ENCODE data around the gene ZFP62.
"Not testable (repeated sequence)": the region's sequence is repeated elsewhere in the genome, so short reads cannot be mapped to it uniquely, and the experiment has no call there.

ZFP62 gene

GRCh38 chr5:180830253-180831138 lies 30.6 kb downstream of the ZFP62 start:
- peak; percentile 63 for DNase-seq (ENCODE audit: low read depth)

GRCh38 chr5:180829726-180830125 lies 31.4 kb downstream of the ZFP62 start:
- DNase-seq (ENCODE audit: low read depth): no peak

- DNase-seq (ENCODE audit: low read depth): not testable (repeated sequence)
Measured at GRCh38 chr5:180828756-180829531, 32.1 kb downstream of the ZFP62 start.

- DNase-seq (ENCODE audit: low read depth): not testable (repeated sequence)
Measured at GRCh38 chr5:180827374-180827773, 33.7 kb downstream of the ZFP62 start.

DNA sequence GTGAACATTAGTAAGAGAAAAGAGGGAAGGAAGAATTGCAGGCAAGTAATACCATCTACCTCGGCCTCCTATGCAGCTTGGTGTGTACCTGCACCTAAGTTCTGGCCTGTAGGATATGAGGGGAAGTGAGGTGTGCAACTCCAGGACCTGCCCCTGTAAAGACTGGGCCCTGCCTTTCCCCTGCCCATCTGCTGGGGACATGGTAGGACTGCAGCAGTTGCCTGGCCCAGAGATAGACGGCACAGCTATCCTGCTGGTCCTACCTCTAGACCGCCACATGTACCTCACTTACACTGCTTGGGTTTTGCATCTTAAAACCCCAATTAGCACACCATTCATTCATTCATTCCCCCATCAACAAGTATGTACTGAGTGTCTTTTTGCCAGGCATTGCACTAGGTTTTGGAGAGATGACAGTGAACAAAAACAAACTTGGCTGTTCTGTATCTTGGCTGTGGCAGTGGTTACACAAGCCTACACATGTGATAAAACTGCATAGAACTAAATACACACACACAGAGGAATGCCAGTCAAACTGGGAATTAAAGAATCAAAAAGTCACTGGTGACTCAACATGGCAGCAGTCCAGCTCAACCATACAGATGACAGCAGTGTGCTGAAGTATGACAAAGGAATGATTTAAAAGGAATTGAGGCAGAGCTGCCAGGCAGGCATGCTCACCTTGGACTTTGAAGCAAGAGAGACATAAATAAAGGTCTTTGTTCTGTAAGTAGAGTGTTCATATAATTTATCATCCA lies 35.1 kb downstream of the ZFP62 start:
- no peak for DNase-seq (ENCODE audit: low read depth)

DNA sequence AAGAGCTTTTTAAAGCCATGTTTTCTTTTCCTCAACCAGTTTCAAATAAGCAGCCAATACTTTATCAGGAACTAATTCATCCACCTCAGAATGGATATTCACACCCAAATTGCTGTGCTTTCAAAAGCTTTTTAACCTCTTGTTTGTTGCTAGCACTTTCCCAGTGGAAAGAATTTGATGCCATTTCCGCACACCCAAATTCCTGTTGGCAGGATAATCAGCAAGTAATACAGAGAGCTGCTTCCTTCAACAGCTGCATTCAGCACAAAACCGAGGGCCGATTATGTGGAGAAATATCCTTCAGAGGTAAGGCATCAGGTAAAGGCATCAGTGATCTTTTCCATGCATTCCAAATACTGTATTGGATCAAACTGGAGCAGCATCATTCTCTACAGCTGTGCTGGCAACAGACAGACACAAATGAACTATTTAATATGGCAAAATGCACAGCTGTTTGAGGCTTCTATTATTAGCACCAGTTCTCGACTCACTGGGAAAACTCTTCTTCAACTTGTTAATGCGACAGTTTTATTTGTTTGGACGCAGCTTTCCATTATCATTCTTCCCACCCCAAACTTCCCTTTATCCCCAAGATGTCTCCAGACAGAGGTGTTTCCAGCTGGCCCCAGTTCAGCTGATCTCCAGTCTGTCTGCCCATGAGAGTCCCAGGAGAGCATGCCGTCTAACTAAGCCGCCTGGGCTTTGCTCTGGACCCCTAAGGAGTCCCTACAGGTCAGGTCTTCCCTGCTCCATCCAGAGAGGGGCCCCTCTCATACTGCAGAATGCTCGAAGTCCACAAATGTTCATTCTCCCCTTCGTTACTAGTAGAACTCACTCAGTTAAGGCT lies 36.2 kb downstream of the ZFP62 start:
- no peak for DNase-seq (ENCODE audit: low read depth)

- DNase-seq (ENCODE audit: low read depth): no peak
Measured at GRCh38 chr5:180823940-180824629, 37.0 kb downstream of the ZFP62 start.

DNA sequence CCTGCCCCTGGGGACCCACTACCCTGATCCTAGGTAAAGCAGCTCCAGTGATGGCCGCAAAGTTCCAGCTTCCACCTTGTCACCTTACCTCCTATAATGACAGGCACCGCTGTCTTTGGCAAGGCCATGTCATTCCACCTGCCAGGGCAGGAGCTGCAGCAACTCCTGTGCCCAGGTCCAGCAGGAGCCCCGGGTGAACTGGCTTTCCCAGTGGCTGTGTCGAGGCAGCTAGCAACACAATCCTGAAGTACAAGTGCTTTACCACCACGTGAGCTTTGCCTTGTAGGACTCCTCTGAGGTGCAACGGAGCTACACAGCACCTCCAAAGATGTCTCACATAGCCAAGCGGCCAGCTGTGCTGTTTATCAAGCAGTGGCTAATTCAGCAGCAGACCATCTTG lies 37.7 kb downstream of the ZFP62 start:
- no peak for DNase-seq (ENCODE audit: low read depth)

DNA sequence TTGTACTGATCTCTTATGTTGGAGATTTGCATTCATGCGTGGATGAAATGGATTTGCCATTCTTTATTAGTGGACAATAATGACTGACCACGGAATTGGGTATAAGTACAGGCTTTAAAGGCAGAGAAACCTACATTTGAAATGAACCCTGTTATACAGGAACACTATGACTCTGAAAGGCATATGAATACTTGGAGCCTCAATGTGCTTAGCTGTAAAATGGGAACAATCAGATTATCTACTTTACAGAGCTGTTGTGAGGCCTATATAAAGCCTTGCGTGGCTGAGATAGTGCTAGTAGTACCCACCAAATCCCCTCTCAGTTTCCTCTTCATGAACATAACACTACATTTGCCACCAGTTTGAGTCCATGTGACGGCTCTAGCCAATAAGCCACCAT lies 39.5 kb downstream of the ZFP62 start:
- DNase-seq (ENCODE audit: low read depth): no peak

DNA sequence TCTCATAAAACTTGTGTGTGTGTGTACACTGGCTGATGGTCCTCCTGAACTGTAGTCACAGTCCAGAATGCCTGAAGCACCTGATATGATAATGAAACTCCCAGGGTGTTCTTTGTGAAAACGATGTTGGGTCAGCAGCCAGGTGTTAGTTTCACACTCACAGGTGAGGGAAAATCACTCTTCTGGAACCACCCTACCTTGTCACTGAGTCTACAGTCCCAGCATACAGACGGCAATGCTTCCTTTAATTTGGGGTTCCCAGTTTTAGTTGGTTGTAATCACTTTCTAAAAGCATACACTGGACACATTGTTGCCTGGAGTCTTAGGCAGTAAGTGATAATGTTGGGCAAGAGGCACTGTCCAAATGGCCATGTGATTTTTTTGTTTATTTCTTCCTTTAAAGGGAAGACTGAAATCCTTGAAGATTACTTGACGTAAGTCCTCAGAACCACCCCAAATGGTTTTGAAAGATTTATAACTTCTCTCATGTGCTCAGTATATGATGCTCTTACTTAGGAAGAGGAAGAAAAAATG lies 40.2 kb downstream of the ZFP62 start:
- DNase-seq (ENCODE audit: low read depth): no peak

GRCh38 chr5:180818677-180819341 lies 42.3 kb downstream of the ZFP62 start:
- no peak for DNase-seq (ENCODE audit: low read depth)

GRCh38 chr5:180817893-180818674 lies 43.0 kb downstream of the ZFP62 start:
- DNase-seq (ENCODE audit: low read depth): no peak

GRCh38 chr5:180816608-180817534 lies 44.2 kb downstream of the ZFP62 start:
- DNase-seq (ENCODE audit: low read depth): no peak

- DNase-seq (ENCODE audit: low read depth): no peak
Measured at GRCh38 chr5:180815293-180815917, 45.7 kb downstream of the ZFP62 start.

DNA sequence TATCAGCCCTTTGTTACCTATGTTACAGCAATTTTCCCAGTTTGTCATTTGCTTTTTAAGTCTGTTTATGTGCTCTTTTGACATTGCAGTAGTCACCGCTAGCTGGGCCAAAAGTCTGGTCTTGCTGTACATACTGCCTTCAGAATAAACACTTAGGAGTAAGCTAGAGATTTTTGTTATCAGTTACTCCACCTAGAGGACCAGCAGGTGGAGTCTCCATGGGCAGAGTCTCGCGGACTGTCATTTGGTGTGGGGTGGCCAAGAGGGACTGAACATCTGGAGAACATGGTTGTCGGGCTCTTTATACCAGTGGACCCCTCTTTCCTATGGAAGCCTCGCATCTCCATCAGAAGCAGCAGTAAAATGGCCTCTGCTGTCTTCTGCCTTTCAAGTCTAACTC lies 47.7 kb downstream of the ZFP62 start:
- DNase-seq (ENCODE audit: low read depth): no peak

GRCh38 chr5:180811623-180812124 lies 49.4 kb downstream of the ZFP62 start:
- DNase-seq (ENCODE audit: low read depth): no peak

GRCh38 chr5:180810959-180811622 lies 50.0 kb downstream of the ZFP62 start:
- DNase-seq (ENCODE audit: low read depth): no peak
